ENCODE results near the gene OVCH1.

OVCH1 gene

DNA sequence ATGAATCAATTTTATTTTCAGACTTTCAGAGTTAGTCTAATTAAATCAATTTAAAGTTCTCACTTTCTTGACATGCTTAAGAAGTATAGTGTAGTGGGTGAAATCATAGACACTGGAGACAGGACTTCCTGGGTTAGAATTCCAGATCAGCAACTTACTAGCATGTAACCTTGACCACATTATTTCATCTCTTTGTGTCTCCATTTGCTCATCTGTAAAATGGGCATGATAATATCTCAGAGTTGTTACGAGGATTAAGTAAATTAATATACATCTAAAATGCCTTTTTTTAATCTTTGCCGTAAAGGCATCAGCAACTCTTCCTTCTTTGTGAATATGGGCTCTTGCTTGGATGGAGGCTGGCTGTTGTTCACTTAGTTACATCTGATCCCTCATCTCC lies 115.2 kb downstream of the OVCH1 start:
- no peak overlapping the region for H3K27ac ChIP-seq (ENCODE audit: low read depth, low read length)
- H3K4me3 ChIP-seq (ENCODE audit: low read depth, low read length): no peak overlapping the region
- peak overlapping the region; percentile 85 for H2AFZ ChIP-seq (ENCODE audit: low read length, unreplicated experiment)
- peaks cover 7% of the 10 kb centered on the region for H3K4me1 ChIP-seq (ENCODE audit: control insufficient read depth, insufficient read depth, low read length, unreplicated experiment)
- no peaks in the 10 kb centered on the region for H3K27me3 ChIP-seq (ENCODE audit: insufficient read depth, low read length)
- peaks cover 35% of the 10 kb centered on the region for H3K79me2 ChIP-seq (ENCODE audit: control insufficient read depth, insufficient read depth, low read length, unreplicated experiment)
- peaks cover 9% of the 10 kb centered on the region for H3K36me3 ChIP-seq (ENCODE audit: insufficient read depth, low read length)

DNA sequence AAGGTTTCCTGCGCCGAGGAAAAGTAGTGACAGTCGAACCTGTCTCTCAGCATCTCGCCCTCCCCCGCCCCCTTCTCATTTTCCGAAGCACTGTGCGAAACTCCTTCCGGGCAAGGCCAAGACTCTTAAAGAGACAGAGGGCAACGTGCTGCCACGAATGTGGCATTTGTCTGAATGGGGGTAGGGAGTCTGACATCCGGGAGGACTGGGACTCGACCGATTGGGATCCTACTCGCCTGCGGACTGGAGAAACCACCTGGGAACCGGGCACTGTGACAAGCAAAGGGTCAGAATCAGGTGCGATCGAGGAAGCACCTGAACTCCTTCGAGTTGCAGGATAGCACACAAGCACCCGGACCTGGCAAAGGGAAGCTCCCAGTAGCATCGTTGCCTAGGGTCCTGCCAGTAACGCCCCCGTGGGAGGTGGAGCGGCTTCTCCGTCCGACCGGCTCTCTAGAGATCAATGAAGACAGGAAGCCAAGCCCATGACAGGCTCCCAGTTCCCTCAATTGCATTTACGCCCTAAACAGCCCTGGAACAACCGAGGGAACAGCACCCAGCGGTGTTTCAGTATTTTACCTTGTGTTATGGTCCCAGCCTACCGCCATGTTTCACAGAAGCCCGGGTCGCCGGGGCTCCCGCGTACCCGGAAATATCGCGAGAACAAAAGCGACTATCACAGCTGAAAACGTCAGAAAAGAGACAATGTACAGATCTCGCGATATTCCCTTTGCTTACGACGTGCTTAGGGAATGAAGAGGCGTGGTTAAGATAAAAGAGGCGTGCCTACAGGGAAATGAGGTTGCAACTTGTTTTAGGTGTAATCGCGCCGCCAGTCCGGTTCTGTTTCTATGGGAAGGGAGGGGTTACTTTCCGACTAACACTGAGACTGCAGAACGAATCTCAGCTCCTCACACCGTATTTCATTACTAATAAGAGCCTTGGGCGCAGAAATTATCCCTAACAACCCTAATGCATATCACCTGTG lies 116.7 kb downstream of the OVCH1 start, which contains the start of gene ERGIC2:
TSS of gene ERGIC2 (minus strand) at position 637 of the 988 bp plus-strand sequence. CDS start 9,539 bp downstream, outside the sequence.
- H3K4me1 ChIP-seq (ENCODE audit: control insufficient read depth, insufficient read depth, low read length, unreplicated experiment): peaks cover 7% of the 10 kb centered on the region
- H3K27me3 ChIP-seq (ENCODE audit: insufficient read depth, low read length): no peaks in the 10 kb centered on the region
- H3K27ac ChIP-seq (ENCODE audit: low read depth, low read length): peak within 1 kb of the TSS; percentile 81
- peak within 1 kb of the TSS; percentile 90 for H3K4me3 ChIP-seq (ENCODE audit: low read depth, low read length)
- peaks cover 18% of the 10 kb centered on the region for H3K36me3 ChIP-seq (ENCODE audit: insufficient read depth, low read length)
- H2AFZ ChIP-seq (ENCODE audit: low read length, unreplicated experiment): peak within 1 kb of the TSS; percentile 93
- H3K79me2 ChIP-seq (ENCODE audit: control insufficient read depth, insufficient read depth, low read length, unreplicated experiment): peaks cover 50% of the 10 kb centered on the region
